Natural killer cell treated with Interleukin-12 subunit alpha and Interleukin-12 subunit beta and Interleukin-15 and Interleukin-18, amount 100 ng/mL, for 72 hours (primary cell): ENCODE measurements around the gene INSR. TPM values are rescaled to one million over a fixed set of nuclear protein-coding genes. Genes with fewer than 3 reads are reported as not detected.
A peak's percentile ranks its signal among the peaks of the same experiment; 100 is the strongest.

Source experiments
- ATAC-seq, 2 donors: fragments of 150-1000 bp; cut with Tn5 transposase in 1 of 2; sonication (Bioruptor Pico), chemical (Tn5 transposase) in 1 of 2; 2 replicates each; pipeline ENCODE4 v1.10.0; 2021
- DNase-seq: peaks from one replicate; pipeline ENCODE4 v3.0.0; 2022; ENCODE audit warnings: low spot score
- H3K27ac Mint-ChIP-seq, 2 donors: 1 replicate in 1 of 2; 2 replicates in 1 of 2; pipeline ENCODE4 v1.8.0; 2022; ENCODE audit warnings: mixed read lengths in 2 of 2, mild to moderate bottlenecking in 1 of 2, moderate library complexity in 1 of 2
- H3K27me3 Mint-ChIP-seq, 2 donors: 1 replicate in 1 of 2; 2 replicates in 1 of 2; pipeline ENCODE4 v1.8.0; 2022; ENCODE audit warnings: mixed read lengths in 2 of 2
- H3K36me3 Mint-ChIP-seq: one replicate; pipeline ENCODE4 v1.8.0; 2022; ENCODE audit warnings: mixed read lengths
- H3K4me1 Mint-ChIP-seq, 2 donors: 1 replicate in 1 of 2; 2 replicates in 1 of 2; pipeline ENCODE4 v1.8.0; 2022; ENCODE audit warnings: low read depth in 2 of 2, mixed read lengths in 2 of 2, mild to moderate bottlenecking in 1 of 2
- H3K4me3 Mint-ChIP-seq: one replicate; pipeline ENCODE4 v1.8.0; 2022; ENCODE audit warnings: mixed read lengths
- H3K9me3 Mint-ChIP-seq: 2 replicates; pipeline ENCODE4 v1.8.0; 2022; ENCODE audit warnings: mixed read lengths
- total RNA-seq, 2 donors: library from RNA; stranded (reverse); gene quantifications; one replicate each; pipeline ENCODE4 v1.2.3, GENCODE V29; 2022

Gene INSR
- total RNA-seq, 2 donors from 2014 or later, result 1.1 to 1.7 TPM

GRCh38 chr19:7288131-7288530 is 6.1 kb downstream of the INSR start:
- ATAC-seq, result no peak
- Mint-ChIP-seq H3K27ac (no peak overlapping the region), H3K4me3 (no peak overlapping the region), H3K9me3 (no peaks in the 10 kb centered on the region), H3K27me3 (peaks cover 18 to 19% of the 10 kb centered on the region in 2 donors), H3K36me3 (no peaks in the 10 kb centered on the region), H3K4me1 (peaks cover 0 to 3% of the 10 kb centered on the region in 2 donors)
- no peak for DNase-seq

GRCh38 chr19:7287722-7288121 is 6.5 kb downstream of the INSR start:
- Mint-ChIP-seq H3K27ac (no peak overlapping the region), H3K27me3 (peaks cover 14 to 17% of the 10 kb centered on the region in 2 donors), H3K4me3 (no peak overlapping the region), H3K4me1 (peaks cover 0 to 3% of the 10 kb centered on the region in 2 donors), H3K36me3 (no peaks in the 10 kb centered on the region), H3K9me3 (no peaks in the 10 kb centered on the region)
- ATAC-seq, result no peak
- DNase-seq, result no peak

- no peak for ATAC-seq
- no peaks in the 10 kb centered on the region for H3K9me3 Mint-ChIP-seq
- no peak overlapping the region for H3K27ac Mint-ChIP-seq
- no peaks in the 10 kb centered on the region for H3K36me3 Mint-ChIP-seq
- no peak for DNase-seq
- no peak overlapping the region for H3K4me3 Mint-ChIP-seq
- H3K27me3 Mint-ChIP-seq, result peaks cover 0 to 3% of the 10 kb centered on the region in 2 donors
- H3K4me1 Mint-ChIP-seq, result no peaks in the 10 kb centered on the region
Observed at GRCh38 chr19:7280940-7281666, 13.1 kb downstream of the INSR start.

GRCh38 chr19:7272856-7273578 is 21.2 kb downstream of the INSR start:
- peak overlapping the region; percentile 82 to 91 for H3K27ac Mint-ChIP-seq
- H3K9me3 Mint-ChIP-seq, result no peaks in the 10 kb centered on the region
- no peaks in the 10 kb centered on the region for H3K36me3 Mint-ChIP-seq
- H3K4me1 Mint-ChIP-seq, result peaks cover 15 to 21% of the 10 kb centered on the region in 2 donors
- DNase-seq (no peak), ATAC-seq (peak; percentile 86 to 93)
- peaks cover 0 to 6% of the 10 kb centered on the region in 2 donors for H3K27me3 Mint-ChIP-seq
- H3K4me3 Mint-ChIP-seq, result peak overlapping the region; percentile 70

- H3K36me3 Mint-ChIP-seq, result no peaks in the 10 kb centered on the region
- H3K27ac Mint-ChIP-seq, result peak overlapping the region in 1 of 2 donors; percentile 82
- H3K27me3 Mint-ChIP-seq, result peaks cover 0 to 6% of the 10 kb centered on the region in 2 donors
- no peaks in the 10 kb centered on the region for H3K9me3 Mint-ChIP-seq
- ATAC-seq, result no peak
- no peak for DNase-seq
- H3K4me1 Mint-ChIP-seq, result peaks cover 15 to 25% of the 10 kb centered on the region in 2 donors
- H3K4me3 Mint-ChIP-seq, result no peak overlapping the region
Observed at GRCh38 chr19:7268705-7269098, 25.5 kb downstream of the INSR start.

- DNase-seq (no peak), ATAC-seq (no peak)
- H3K27me3 Mint-ChIP-seq, result peaks cover 0 to 6% of the 10 kb centered on the region in 2 donors
- peaks cover 11 to 22% of the 10 kb centered on the region in 2 donors for H3K4me1 Mint-ChIP-seq
- H3K36me3 Mint-ChIP-seq, result no peaks in the 10 kb centered on the region
- no peaks in the 10 kb centered on the region for H3K9me3 Mint-ChIP-seq
- no peak overlapping the region for H3K4me3 Mint-ChIP-seq
- H3K27ac Mint-ChIP-seq, result peak overlapping the region in 1 of 2 donors; percentile 82
Observed at GRCh38 chr19:7267792-7268704, 26.2 kb downstream of the INSR start.

GRCh38 chr19:7266832-7267231 is 27.4 kb downstream of the INSR start:
- ATAC-seq (no peak), DNase-seq (no peak)
- no peaks in the 10 kb centered on the region for H3K9me3 Mint-ChIP-seq
- H3K27me3 Mint-ChIP-seq, result peaks cover 0 to 6% of the 10 kb centered on the region in 2 donors
- peak overlapping the region in 1 of 2 donors; percentile 71 for H3K27ac Mint-ChIP-seq
- no peaks in the 10 kb centered on the region for H3K36me3 Mint-ChIP-seq
- peaks cover 5 to 15% of the 10 kb centered on the region in 2 donors for H3K4me1 Mint-ChIP-seq
- no peak overlapping the region for H3K4me3 Mint-ChIP-seq

GRCh38 chr19:7265963-7266362 is 28.3 kb downstream of the INSR start:
- H3K4me3 Mint-ChIP-seq, result no peak overlapping the region
- DNase-seq, result no peak
- H3K9me3 Mint-ChIP-seq, result no peaks in the 10 kb centered on the region
- no peak for ATAC-seq
- H3K27ac Mint-ChIP-seq, result peak overlapping the region in 1 of 2 donors; percentile 18
- no peaks in the 10 kb centered on the region for H3K36me3 Mint-ChIP-seq
- peaks cover 5 to 14% of the 10 kb centered on the region in 2 donors for H3K4me1 Mint-ChIP-seq
- H3K27me3 Mint-ChIP-seq, result peaks cover 2 to 6% of the 10 kb centered on the region in 2 donors

GRCh38 chr19:7264858-7265257 is 29.4 kb downstream of the INSR start:
- Mint-ChIP-seq H3K27me3 (peaks cover 2 to 6% of the 10 kb centered on the region in 2 donors), H3K27ac (no peak overlapping the region), H3K9me3 (no peaks in the 10 kb centered on the region), H3K4me3 (no peak overlapping the region), H3K36me3 (no peaks in the 10 kb centered on the region), H3K4me1 (peaks cover 5 to 12% of the 10 kb centered on the region in 2 donors)
- ATAC-seq (no peak), DNase-seq (no peak)

- no peak overlapping the region for H3K27ac Mint-ChIP-seq
- peaks cover 0 to 2% of the 10 kb centered on the region in 2 donors for H3K27me3 Mint-ChIP-seq
- H3K4me1 Mint-ChIP-seq, result peaks cover 0 to 6% of the 10 kb centered on the region in 2 donors
- no peak for ATAC-seq
- no peak for DNase-seq
- no peaks in the 10 kb centered on the region for H3K9me3 Mint-ChIP-seq
- H3K4me3 Mint-ChIP-seq, result no peak overlapping the region
- H3K36me3 Mint-ChIP-seq, result no peaks in the 10 kb centered on the region
Observed at GRCh38 chr19:7263521-7263920, 30.7 kb downstream of the INSR start.

GRCh38 chr19:7263066-7263465 is 31.1 kb downstream of the INSR start:
- DNase-seq (no peak), ATAC-seq (no peak)
- Mint-ChIP-seq H3K27me3 (peaks cover 0 to 2% of the 10 kb centered on the region in 2 donors), H3K36me3 (no peaks in the 10 kb centered on the region), H3K9me3 (no peaks in the 10 kb centered on the region), H3K4me1 (peaks cover 0 to 3% of the 10 kb centered on the region in 2 donors), H3K4me3 (no peak overlapping the region), H3K27ac (no peak overlapping the region)

- Mint-ChIP-seq H3K36me3 (no peaks in the 10 kb centered on the region), H3K27me3 (peaks cover 0 to 2% of the 10 kb centered on the region in 2 donors), H3K9me3 (no peaks in the 10 kb centered on the region), H3K4me1 (peaks cover 0 to under 1% of the 10 kb centered on the region in 2 donors), H3K4me3 (no peak overlapping the region), H3K27ac (no peak overlapping the region)
- DNase-seq (no peak), ATAC-seq (no peak)
Observed at GRCh38 chr19:7262470-7262869, 31.7 kb downstream of the INSR start.

- ATAC-seq (no peak), DNase-seq (no peak)
- H3K4me3 Mint-ChIP-seq, result no peak overlapping the region
- no peaks in the 10 kb centered on the region for H3K9me3 Mint-ChIP-seq
- no peaks in the 10 kb centered on the region for H3K36me3 Mint-ChIP-seq
- H3K4me1 Mint-ChIP-seq, result peaks cover 0 to under 1% of the 10 kb centered on the region in 2 donors
- H3K27me3 Mint-ChIP-seq, result peaks cover 0 to 2% of the 10 kb centered on the region in 2 donors
- H3K27ac Mint-ChIP-seq, result no peak overlapping the region
Observed at GRCh38 chr19:7260161-7260560, 34.1 kb downstream of the INSR start.
